ENCODE results near the gene RAB3D.
"Not testable (repeated sequence)": the region's sequence is repeated elsewhere in the genome, so short reads cannot be mapped to it uniquely, and the experiment has no call there.

Gene RAB3D

DNA sequence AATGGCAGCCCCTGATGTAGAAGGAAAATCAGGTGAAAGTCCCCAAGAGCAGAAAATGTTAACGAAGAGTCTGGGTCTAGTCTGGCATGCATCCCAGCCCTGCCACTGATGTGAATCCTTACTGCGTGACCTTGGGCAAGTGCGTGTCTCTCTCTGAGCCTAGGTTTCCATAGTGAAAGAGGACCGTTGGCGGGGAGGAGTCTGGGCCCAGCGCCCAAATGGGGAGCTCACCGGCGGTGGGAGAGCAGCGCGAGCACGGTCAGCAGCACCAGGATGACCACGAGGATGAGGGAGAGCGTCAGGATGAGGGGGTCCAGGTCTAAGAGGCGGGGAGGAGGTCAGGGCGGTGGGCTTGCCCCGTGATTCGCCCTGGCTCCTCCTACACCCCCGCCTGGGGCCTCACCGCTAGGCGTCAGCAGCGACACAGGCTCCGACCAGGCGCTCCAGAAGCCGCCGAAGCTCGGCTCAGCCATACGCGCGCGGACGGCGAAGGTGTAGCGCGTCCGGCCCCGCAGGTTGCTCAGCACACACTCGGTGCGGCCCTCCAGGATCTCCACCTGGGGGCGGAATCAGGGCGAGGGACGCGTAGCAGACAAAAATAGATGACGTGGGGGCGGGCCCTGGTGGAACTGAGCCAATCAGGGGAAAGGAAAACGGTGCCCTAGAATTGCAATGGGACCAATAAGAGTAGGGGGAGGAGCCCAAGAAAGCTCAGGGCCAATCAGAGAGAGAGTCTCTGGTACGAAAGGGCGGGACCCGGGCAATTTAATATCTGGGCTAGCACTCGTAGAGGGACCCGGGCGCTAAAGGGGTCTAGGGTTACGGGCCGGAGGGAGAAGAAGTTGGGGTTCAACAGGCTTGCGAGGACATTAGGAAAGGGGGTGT lies 41.4 kb upstream of the RAB3D start:
- TF ChIP-seq, protein P1, sequence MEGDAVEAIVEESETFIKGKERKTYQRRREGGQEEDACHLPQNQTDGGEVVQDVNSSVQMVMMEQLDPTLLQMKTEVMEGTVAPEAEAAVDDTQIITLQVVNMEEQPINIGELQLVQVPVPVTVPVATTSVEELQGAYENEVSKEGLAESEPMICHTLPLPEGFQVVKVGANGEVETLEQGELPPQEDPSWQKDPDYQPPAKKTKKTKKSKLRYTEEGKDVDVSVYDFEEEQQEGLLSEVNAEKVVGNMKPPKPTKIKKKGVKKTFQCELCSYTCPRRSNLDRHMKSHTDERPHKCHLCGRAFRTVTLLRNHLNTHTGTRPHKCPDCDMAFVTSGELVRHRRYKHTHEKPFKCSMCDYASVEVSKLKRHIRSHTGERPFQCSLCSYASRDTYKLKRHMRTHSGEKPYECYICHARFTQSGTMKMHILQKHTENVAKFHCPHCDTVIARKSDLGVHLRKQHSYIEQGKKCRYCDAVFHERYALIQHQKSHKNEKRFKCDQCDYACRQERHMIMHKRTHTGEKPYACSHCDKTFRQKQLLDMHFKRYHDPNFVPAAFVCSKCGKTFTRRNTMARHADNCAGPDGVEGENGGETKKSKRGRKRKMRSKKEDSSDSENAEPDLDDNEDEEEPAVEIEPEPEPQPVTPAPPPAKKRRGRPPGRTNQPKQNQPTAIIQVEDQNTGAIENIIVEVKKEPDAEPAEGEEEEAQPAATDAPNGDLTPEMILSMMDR (IDR thresholded peaks at IDR 0.05; ENCODE audit: low read depth, low read length) = peak; percentile 67

DNA sequence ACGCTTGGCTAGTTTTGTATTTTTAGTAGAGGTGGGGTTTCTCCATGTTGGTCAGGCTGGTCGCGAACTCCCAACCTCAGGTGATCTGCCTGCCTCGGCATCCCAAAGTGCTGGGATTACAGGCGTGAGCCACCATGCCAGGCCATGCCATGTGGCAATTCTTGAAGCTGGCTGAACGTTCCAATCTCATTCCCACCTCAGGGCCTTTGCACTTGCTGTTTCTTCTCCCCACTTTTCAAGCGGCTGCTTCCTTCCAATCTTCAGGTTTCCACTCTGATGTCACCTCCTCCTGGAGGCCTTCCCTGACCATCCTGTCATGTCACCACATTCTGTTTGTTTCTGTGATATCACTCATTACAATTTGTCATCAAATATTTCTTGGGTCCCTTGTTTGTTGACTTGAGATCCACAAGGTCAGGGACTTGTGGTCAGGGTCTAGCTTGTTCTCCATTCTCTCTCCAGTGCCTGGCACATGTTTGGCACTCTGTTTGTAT lies 40.4 kb upstream of the RAB3D start:
- H3K36me3 ChIP-seq = no peaks in the 10 kb centered on the region
- peaks cover 3% of the 10 kb centered on the region; the same call in 1 of the 2 replicates for H3K4me1 ChIP-seq
- H3K4me3 ChIP-seq (ENCODE audit: low read depth, low read length) = no peak overlapping the region
- no peak for DNase-seq
- no peaks in the 10 kb centered on the region for H3K9me3 ChIP-seq
- TF ChIP-seq, protein P1 (IDR thresholded peaks at IDR 0.05; ENCODE audit: low read depth, low read length) = no peak
- no peaks in the 10 kb centered on the region for H3K27me3 ChIP-seq

More for the DNA sequence above, 41.4 kb upstream of the RAB3D start:
- peak; percentile 96 for DNase-seq
- H3K27me3 ChIP-seq = no peaks in the 10 kb centered on the region
- H3K9me3 ChIP-seq = no peaks in the 10 kb centered on the region
- H3K4me1 ChIP-seq = peaks cover 3% of the 10 kb centered on the region; the same call in 1 of the 2 replicates
- H3K4me3 ChIP-seq (ENCODE audit: low read depth, low read length) = peak overlapping the region; percentile 53
- no peaks in the 10 kb centered on the region for H3K36me3 ChIP-seq

DNA sequence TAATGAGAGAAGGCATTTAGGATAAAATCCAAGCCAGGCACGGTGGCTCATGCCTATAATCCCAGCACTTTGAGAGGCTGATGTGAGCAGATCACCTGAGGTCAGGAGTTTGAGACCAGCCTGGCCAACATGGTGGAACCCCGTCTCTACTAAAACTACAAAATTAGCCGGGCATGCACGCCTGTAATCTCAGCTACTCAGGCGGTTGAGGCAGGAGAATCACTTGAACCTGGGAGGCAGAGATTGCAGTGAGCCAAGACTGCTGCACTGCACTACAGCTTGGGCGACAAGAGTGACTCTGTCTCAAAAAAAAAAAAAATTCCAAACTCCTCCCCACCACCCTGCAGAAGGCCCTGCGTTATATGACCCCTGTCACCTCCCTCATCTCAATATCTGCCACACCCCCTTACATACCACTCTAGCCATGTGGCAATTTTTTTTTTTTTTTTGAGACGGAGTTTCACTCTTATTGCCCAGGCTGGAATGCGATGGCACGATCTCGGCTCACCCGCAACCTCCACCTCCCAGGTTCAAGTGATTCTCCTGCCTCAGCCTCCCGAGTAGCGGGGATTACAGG lies 39.9 kb upstream of the RAB3D start:
- not testable (repeated sequence) for H3K4me1 ChIP-seq; H3K9me3 ChIP-seq; H3K4me3 ChIP-seq (ENCODE audit: low read depth, low read length); DNase-seq; H3K27me3 ChIP-seq; H3K36me3 ChIP-seq

DNA sequence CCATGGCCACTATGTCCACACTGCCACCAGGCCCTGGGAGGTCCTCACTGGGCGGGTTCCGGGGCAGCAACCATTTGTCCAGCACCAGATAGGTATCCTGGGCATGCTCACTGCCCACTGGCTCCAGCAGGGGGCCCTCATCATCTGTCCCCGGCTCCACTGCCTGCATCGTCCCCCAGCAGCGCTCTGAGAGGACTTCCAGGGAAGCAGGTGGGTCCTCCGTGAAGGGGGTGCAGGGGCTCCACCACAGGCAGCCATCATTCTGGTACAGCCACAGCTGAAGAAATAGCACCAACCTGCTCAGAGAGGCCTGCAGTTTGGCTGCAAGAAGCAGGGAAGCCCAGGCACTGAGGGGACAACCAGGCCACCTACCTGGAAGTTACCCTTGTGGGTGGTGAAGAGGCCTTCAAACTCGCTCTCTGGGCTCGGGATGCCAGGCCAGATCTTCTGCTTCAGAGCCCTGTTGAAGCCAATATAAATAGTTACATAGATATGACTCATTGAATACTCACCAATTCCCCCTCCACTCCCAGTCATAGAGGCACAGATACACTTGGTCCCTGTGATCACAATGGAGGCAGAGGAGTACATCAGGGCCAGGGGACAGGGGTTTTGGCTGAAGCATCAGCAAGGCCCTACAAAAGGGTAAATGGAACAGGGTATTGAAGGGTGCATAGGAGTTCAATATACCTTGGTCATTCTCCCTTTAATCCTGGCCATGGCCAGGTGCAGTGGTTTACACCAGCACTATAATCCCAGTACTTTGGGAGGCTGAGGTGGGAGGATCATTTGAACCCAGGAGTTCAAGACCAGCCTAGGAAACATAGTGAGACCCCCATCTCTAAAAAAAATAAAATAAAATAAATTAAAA lies 39.1 kb upstream of the RAB3D start:
- H3K4me1 ChIP-seq = peaks cover 6% of the 10 kb centered on the region; the same call in 1 of the 2 replicates
- peak; percentile 84 for DNase-seq

DNA sequence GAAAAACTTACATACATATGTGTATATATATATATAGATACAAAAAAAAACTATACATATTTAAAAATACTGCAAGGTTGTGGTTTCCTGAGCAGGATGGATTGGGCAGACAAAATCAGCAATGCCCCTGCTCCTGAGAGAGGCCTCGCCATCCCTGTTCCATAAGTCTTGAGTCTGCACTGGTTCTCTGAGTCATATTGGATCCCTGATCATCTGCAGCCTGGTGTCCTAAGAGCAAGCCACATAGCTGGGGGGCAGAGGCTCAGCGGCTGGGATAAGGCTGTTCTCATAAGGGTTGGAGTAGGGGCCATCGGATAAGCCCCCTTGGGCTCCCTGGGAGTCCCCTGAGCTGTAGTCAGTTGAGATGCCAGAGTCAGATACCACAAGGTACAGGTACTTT lies 38.3 kb upstream of the RAB3D start:
- DNase-seq = no peak
- no peak overlapping the region for H3K4me3 ChIP-seq (ENCODE audit: low read depth, low read length)
- no peaks in the 10 kb centered on the region for H3K27me3 ChIP-seq
- no peaks in the 10 kb centered on the region for H3K36me3 ChIP-seq
- H3K4me1 ChIP-seq = peaks cover 11% of the 10 kb centered on the region
- H3K9me3 ChIP-seq = no peaks in the 10 kb centered on the region
- TF ChIP-seq, protein P1 (IDR thresholded peaks at IDR 0.05; ENCODE audit: low read depth, low read length) = no peak

More for the DNA sequence above, 39.1 kb upstream of the RAB3D start:
- no peaks in the 10 kb centered on the region for H3K27me3 ChIP-seq
- TF ChIP-seq, protein P1 (IDR thresholded peaks at IDR 0.05; ENCODE audit: low read depth, low read length) = peak; percentile 84
- no peak overlapping the region for H3K4me3 ChIP-seq (ENCODE audit: low read depth, low read length)
- H3K36me3 ChIP-seq = no peaks in the 10 kb centered on the region
- no peaks in the 10 kb centered on the region for H3K9me3 ChIP-seq

DNA sequence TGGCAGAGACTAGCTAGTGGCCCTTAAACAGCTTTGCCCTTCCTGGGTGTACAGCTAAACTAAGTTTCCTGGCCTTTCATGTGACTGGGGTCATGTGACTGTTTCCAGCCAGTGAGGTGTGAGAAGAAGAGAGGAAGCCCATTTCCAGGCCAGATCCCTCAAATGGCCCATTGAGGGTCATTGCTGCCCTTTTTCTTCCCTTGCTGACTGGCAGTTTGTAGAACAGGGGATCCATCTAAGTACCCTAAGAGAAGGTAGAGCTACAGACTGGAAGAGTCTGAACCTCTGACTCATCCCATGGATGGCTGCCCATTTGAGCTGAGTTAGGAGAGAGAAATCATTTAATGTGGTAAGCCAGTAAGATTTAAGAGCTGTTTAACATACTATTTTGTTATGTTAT lies 37.8 kb upstream of the RAB3D start:
- no peaks in the 10 kb centered on the region for H3K27me3 ChIP-seq
- H3K36me3 ChIP-seq = no peaks in the 10 kb centered on the region
- no peaks in the 10 kb centered on the region for H3K9me3 ChIP-seq
- H3K4me1 ChIP-seq = peaks cover 11% of the 10 kb centered on the region
- no peak overlapping the region for H3K4me3 ChIP-seq (ENCODE audit: low read depth, low read length)
- peak; percentile 37 for DNase-seq
- TF ChIP-seq, protein P1 (IDR thresholded peaks at IDR 0.05; ENCODE audit: low read depth, low read length) = no peak

Data from BE2C (cell line).